WI38 (cell line): Measurements from ENCODE around the gene C10orf67.

Source experiments
- H3K4me3 ChIP-seq: 2 replicates; pipeline ENCODE4 v1.5.1; 2011; ENCODE audit warnings: low read depth, mild to moderate bottlenecking, control low read depth, low read length
- TF ChIP-seq, protein P1 (sequence below): IDR thresholded peaks from 2 replicates; pipeline ENCODE4 v1.5.1; 2012; ENCODE audit warnings: low read depth, mild to moderate bottlenecking, control low read depth, low read length

The C10orf67 gene

DNA sequence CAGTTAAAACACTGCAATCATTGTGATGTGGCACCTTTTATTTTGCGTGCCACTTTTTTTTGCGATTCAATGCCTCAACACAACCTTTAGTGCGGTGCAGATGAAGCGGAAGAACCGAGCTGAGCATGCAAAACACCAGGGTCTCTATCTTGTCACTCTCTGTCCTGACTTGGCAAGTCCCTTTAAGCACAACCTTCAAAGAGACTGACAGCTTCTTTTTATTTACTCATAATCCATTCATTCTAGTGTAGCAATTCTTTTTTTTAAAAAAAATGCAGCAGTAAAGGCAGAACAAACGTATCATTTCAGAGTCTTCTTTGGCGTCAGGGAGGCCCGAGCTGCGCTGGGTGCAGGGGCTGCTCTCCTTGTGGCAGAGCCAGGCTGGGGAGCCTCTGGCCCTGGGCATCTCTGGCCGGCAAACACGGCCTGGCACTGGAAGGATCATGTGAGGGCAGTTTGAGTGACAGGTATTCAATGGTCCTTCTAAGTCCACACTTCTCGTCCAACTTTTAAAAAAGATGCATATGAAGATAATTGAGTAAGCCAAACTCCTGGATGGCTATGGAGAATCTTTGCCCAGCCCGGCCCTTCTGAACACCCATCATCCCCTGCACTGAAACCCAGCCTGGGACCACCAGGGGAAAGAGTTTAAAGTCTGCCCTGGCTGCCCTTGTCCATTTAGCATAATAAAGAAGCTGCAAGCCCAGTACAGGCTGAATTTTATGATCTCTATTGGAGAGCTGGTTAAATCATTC is 148.6 kb downstream of the C10orf67 start:
- H3K4me3 ChIP-seq = no peak overlapping the region
- TF ChIP-seq, protein P1, sequence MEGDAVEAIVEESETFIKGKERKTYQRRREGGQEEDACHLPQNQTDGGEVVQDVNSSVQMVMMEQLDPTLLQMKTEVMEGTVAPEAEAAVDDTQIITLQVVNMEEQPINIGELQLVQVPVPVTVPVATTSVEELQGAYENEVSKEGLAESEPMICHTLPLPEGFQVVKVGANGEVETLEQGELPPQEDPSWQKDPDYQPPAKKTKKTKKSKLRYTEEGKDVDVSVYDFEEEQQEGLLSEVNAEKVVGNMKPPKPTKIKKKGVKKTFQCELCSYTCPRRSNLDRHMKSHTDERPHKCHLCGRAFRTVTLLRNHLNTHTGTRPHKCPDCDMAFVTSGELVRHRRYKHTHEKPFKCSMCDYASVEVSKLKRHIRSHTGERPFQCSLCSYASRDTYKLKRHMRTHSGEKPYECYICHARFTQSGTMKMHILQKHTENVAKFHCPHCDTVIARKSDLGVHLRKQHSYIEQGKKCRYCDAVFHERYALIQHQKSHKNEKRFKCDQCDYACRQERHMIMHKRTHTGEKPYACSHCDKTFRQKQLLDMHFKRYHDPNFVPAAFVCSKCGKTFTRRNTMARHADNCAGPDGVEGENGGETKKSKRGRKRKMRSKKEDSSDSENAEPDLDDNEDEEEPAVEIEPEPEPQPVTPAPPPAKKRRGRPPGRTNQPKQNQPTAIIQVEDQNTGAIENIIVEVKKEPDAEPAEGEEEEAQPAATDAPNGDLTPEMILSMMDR = no peak

DNA sequence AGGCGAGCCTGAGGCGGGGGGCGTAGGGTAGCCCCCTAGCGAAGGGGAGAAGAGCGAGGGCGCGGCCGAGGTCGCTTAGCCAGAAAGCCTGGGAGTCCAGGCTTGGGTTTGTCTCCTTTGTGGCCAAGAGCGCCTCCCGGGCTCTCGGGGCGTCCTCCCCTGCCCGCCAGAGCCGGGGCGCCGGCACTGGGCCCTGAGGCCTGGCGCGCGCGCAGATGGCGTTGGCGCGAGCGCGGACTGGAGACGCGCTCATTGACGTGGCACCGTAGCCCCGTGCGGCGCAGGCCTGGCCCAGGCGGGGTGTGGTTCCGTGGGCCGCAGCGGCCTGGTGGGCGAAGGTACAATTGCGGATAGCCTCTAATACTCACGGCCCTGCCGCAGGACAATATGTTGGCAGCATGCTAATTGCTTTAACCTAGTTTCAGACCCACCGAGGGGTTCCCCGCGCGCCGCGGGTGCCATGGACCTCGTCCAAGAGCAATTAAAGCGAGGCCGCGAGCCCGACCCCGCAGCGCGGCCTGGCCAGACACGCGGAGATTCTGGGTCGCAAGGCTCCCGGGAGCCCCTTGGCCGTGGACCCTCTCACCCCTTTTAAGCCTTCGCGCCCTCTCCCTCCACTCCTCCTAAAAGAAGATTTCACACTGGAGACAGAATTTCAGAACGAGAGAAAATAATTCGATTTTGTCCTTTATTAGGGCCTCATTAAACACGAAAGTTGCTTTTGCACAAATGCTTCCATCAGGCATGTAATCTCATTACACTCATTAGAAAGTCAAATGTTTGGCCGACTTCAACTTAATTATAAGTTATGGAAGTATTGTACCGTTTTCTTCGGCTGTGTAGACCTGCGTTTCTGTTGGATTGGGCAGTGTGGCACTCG is 149.4 kb downstream of the C10orf67 start:
- TF ChIP-seq, protein P1 = no peak
- no peak overlapping the region for H3K4me3 ChIP-seq

DNA sequence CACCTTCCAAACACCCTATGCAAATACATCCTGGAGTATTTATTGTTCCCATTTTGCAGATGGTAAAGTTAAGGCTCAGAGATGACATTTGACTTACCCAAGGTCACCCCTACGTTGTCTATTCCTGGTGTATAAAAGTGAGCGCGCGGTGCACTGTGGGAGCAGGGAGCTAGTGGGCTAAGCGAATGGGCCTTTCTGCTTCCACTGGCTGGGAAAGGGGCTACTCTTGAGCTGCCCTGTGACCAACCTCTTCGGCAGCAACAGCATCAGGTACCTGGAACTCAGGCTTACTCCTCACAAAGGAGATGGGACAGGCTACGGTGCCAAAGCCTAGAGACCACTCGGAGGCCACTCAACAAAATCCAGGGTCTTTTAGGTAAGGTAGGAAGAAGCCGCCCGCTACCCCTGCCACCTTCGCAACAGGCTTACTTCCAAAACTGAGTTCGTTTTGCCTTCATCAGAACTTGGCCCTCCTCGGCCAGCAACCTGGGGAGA is 150.1 kb downstream of the C10orf67 start:
- TF ChIP-seq, protein P1 = no peak
- H3K4me3 ChIP-seq = no peak overlapping the region

DNA sequence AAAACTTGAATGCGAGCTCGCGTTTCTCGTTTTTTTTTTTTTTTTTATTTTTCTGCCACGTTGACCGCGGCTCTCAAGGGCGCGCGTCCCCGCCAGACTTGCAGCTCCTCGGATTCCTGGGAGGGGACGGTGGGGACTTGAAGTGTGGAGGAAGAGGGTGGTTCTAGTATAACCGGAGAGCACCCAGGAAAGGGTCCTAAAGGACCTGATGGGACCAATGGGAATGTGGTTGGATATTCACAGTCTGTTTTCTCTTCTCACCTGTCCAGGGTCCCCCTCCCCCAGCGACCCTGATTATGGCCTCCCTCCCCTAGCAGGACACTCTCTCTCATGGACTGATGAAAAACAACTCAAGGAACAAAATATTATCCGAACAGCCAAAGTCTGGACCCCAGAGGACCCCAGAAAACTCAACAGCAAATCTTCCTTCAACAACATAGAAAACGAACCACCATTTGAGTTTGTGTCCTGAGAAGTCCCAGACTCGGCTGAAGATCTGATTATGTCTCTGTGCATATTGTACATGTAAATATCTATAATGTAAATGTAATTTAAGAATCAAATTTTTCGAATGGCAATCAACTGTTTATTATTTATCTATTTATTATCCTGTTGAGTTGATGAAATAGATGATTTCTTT is 151.0 kb downstream of the C10orf67 start:
- no peak overlapping the region for H3K4me3 ChIP-seq
- TF ChIP-seq, protein P1 = no peak

DNA sequence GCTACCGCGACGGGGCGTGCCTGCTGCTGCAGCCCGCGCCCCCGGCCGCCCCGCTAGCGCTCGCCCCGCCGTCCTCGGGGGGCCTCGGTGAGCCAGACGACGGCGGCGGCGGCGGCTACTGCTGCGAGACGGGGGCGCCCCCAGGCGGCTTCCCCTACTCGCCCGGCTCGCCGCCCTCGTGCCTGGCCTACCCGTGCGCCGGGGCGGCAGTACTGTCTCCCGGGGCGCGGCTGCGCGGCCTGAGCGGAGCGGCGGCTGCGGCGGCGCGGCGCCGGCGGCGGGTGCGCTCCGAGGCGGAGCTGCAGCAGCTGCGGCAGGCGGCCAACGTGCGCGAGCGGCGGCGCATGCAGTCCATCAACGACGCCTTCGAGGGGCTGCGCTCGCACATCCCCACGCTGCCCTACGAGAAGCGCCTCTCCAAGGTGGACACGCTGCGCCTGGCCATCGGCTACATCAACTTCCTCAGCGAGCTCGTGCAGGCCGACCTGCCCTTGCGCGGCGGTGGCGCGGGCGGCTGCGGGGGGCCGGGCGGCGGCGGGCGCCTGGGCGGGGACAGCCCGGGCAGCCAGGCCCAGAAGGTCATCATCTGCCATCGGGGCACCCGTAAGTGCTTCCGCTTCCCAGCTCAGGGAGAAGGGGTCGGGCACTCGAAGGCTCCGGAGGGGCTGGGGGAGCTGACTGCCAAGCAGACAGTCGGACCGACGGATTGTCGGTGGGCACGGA is 151.7 kb downstream of the C10orf67 start:
- no peak overlapping the region for H3K4me3 ChIP-seq
- TF ChIP-seq, protein P1 = no peak

DNA sequence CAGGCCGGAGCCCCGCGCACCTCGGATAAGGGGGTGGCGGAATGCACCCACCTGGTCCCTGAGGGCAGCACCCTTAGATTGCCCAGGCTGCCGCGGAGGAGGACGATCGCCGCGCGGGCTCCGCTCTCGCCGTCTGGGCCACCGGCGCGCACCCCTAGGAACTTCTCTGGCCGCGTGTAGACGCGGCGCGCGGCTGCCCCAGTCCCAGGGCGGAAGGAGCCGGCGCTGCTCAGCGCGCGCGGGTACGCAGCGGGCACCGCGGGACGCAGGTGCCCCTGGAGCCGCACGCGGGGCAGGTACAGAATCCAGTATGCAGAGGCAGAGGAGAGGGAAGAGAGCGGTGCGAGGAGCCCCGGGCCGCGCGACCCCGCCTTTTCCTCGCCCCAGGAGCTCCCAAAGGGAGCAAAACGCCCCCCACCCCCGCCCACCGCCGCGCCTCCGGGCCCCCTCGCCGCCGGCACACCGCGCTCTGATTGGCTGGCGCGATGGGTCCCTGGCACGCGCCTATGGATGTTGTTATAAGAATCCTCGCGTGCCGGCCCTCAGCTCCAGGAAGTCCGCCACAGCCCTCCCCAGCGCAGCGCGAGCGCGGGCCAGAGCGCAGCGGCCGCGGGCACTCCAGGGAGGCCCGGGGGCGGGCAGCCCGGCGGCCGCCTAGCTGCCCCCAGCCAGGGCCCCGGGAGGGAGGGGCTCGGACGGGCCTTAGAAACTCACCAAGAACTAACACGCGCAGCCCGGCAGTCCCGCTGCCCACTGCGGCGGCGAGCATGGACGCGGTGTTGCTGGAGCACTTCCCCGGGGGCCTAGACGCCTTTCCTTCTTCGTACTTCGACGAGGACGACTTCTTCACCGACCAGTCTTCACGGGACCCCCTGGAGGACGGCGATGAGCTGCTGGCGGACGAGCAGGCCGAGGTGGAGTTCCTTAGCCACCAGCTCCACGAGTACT is 152.6 kb downstream of the C10orf67 start, which contains the start of gene PTF1A:
Gene PTF1A, plus strand, starts transcription at position 549 of the 948 bp plus-strand sequence. Its CDS starts 219 bp downstream, at position 768.
- TF ChIP-seq, protein P1 = no peak
- no peak within 1 kb of the TSS for H3K4me3 ChIP-seq
